HCT116 (cell line): ENCODE data around the gene RNF111. TPM values are rescaled to one million over a fixed set of nuclear protein-coding genes. Genes with fewer than 3 reads are reported as not detected.

Experiments used
- ATAC-seq: fragments of 200-7000 bp; cut with Tn5 transposase; 2 replicates; pipeline ENCODE4 v1.9.1; 2020; ENCODE audit warnings: mild to moderate bottlenecking, moderate library complexity
- BruUV-seq: library from RNA; stranded (reverse); fragments of 400-500 nt; replicated peaks from 2 replicates; lab custom pipeline; 2021; lab: Mats Ljungman, UMichigan
- CTCF ChIA-PET: fragments of 300-600 bp; sonication (Branson Sonifier 250); formaldehyde crosslinking; loops from one replicate; lab custom pipeline; 2021; ENCODE audit warnings: antibody characterized with exemption; lab: Charles Lee
- POLR2A ChIA-PET: fragments of 300-600, 350-600 bp; sonication (Branson Sonifier 250); formaldehyde crosslinking; loops from one replicate; lab custom pipeline; 2021; ENCODE audit warnings: antibody characterized with exemption; lab: Charles Lee
- RAD21 ChIA-PET, 2 experiments: fragments of 300-600 bp; sonication (Branson Sonifier 250); formaldehyde crosslinking; loops; one replicate each; lab custom pipeline; 2023; ENCODE audit warnings: low total read pairs in 2 of 2; ENCODE audit not compliant: uncharacterized antibody in 2 of 2, unreplicated experiment in 2 of 2, low non-redundant PET in 1 of 2; lab: Charles Lee
- DNase-seq: peaks from one replicate; pipeline ENCODE4 v3.0.0-alpha.2; 2010; ENCODE audit warnings: low read depth, low spot score
- H2AFZ ChIP-seq: fragments of 200-600 bp; shearing (Covaris generic), sonication (generic); 2 replicates; pipeline ENCODE4 v1.6.1; 2017; ENCODE audit warnings: low read depth, mixed run types, mixed read lengths, antibody characterized with exemption, low read length; ENCODE audit not compliant: poor library complexity, severe bottlenecking
- H3K27ac ChIP-seq: 2 replicates; pipeline ENCODE4 v1.5.1; 2012; ENCODE audit warnings: low read depth, low read length
- H3K27me3 ChIP-seq: fragments of 200-600 bp; sonication (generic); 2 replicates; pipeline ENCODE4 v1.6.1; 2016; ENCODE audit warnings: mixed run types, low read length, mixed read lengths; ENCODE audit not compliant: insufficient read depth
- H3K36me3 ChIP-seq, 2 experiments: fragments of 200-500 bp in 1 of 2; fragments of 200-600 bp in 1 of 2; sonication (Bioruptor generic) in 1 of 2; sonication (generic) in 1 of 2; 2 replicates each; pipeline versions ENCODE4 v1.5.1 to v1.6.1; 2014 to 2016; ENCODE audit warnings: low read length in 2 of 2, inconsistent platforms in 1 of 2, mixed read lengths in 1 of 2, mixed run types in 1 of 2; ENCODE audit not compliant: insufficient read depth in 2 of 2, control insufficient read depth in 1 of 2
- H3K4me1 ChIP-seq, 2 experiments: fragments of 200-600 bp in 1 of 2; sonication (generic) in 1 of 2; 2 replicates each; pipeline versions ENCODE4 v1.5.1 to v1.6.1; 2012 to 2017; ENCODE audit warnings: low read length in 2 of 2, inconsistent platforms in 1 of 2, mild to moderate bottlenecking in 1 of 2, mixed read lengths in 1 of 2, mixed run types in 1 of 2, moderate library complexity in 1 of 2; ENCODE audit not compliant: insufficient read depth in 2 of 2, control insufficient read depth in 1 of 2
- H3K4me2 ChIP-seq: fragments of 200-600 bp; sonication (generic); 2 replicates; pipeline ENCODE4 v1.6.1; 2017; ENCODE audit warnings: mixed run types, low read length, mixed read lengths
- H3K4me3 ChIP-seq, 2 experiments: fragments of 200-600 bp in 1 of 2; sonication (generic) in 1 of 2; replicated peaks in 1 of 2; 2 replicates each; pipeline ENCODE4 v1.5.1; 2011 to 2016; ENCODE audit warnings: low read length in 2 of 2, control low read depth in 1 of 2, low read depth in 1 of 2, mild to moderate bottlenecking in 1 of 2, mixed read lengths in 1 of 2, mixed run types in 1 of 2
- H3K79me2 ChIP-seq: fragments of 200-600 bp; sonication (generic); 2 replicates; pipeline ENCODE4 v1.6.1; 2017; ENCODE audit warnings: mild to moderate bottlenecking, mixed run types, low read length, moderate library complexity, mixed read lengths; ENCODE audit not compliant: insufficient read depth
- H3K9ac ChIP-seq: fragments of 200-600 bp; sonication (generic); 2 replicates; pipeline ENCODE4 v1.6.1; 2016; ENCODE audit warnings: low read length, mixed read lengths
- H3K9me2 ChIP-seq: fragments of 200-600 bp; sonication (generic), shearing (Covaris generic); 2 replicates; pipeline ENCODE4 v1.6.1; 2017; ENCODE audit warnings: mixed run types, mild to moderate bottlenecking, moderate library complexity; ENCODE audit not compliant: insufficient read depth
- H3K9me3 ChIP-seq, 2 experiments: fragments of 200-500 bp in 1 of 2; fragments of 200-600 bp in 1 of 2; sonication (Bioruptor generic) in 1 of 2; sonication (generic) in 1 of 2; 2 replicates each; pipeline ENCODE4 v1.6.1; 2014 to 2017; ENCODE audit warnings: low read length in 2 of 2, mixed read lengths in 2 of 2, inconsistent platforms in 1 of 2, low read depth in 1 of 2, mild to moderate bottlenecking in 1 of 2, mixed run types in 1 of 2, moderate library complexity in 1 of 2; ENCODE audit not compliant: control insufficient read depth in 1 of 2, insufficient read depth in 1 of 2
- H4K20me1 ChIP-seq: fragments of 200-600 bp; sonication (generic), shearing (Covaris generic); 2 replicates; pipeline ENCODE4 v1.6.1; 2017; ENCODE audit warnings: mixed run types, mild to moderate bottlenecking, moderate library complexity; ENCODE audit not compliant: insufficient read depth
- CBX3 ChIP-seq: IDR thresholded peaks from 2 replicates; pipeline ENCODE4 v1.6.1; 2012; ENCODE audit warnings: low read depth
- CEBPB ChIP-seq: IDR thresholded peaks from 2 replicates; pipeline ENCODE4 v1.6.1; 2012; ENCODE audit warnings: low read depth
- ELF1 ChIP-seq: IDR thresholded peaks from 2 replicates; pipeline ENCODE4 v1.6.1; 2012; ENCODE audit warnings: low read depth, borderline replicate concordance
- EZH2phosphoT487 ChIP-seq: fragments of 200-600 bp; IDR thresholded peaks from 2 replicates; pipeline ENCODE4 v1.6.1; 2018; ENCODE audit warnings: antibody characterized with exemption, borderline replicate concordance
- FOSL1 ChIP-seq: IDR thresholded peaks from 2 replicates; pipeline ENCODE4 v1.6.1; 2012; ENCODE audit warnings: low read depth
- JUND ChIP-seq: IDR thresholded peaks from 2 replicates; pipeline ENCODE4 v1.6.1; 2012
- POLR2A ChIP-seq: IDR thresholded peaks from 2 replicates; pipeline ENCODE4 v1.7.0; 2011; ENCODE audit warnings: borderline replicate concordance; ENCODE audit not compliant: insufficient read depth, insufficient read length; ENCODE audit errors: extremely low read depth
- POLR2AphosphoS5 ChIP-seq: IDR thresholded peaks from 2 replicates; pipeline ENCODE4 v1.6.1; 2011; ENCODE audit warnings: mild to moderate bottlenecking, low read depth, low read length, moderate library complexity
- RAD21 ChIP-seq: IDR thresholded peaks from 2 replicates; pipeline ENCODE4 v1.6.1; 2012; ENCODE audit warnings: low read depth, mild to moderate bottlenecking
- SP1 ChIP-seq: IDR thresholded peaks from 2 replicates; pipeline ENCODE4 v1.6.1; 2012; ENCODE audit warnings: low read depth
- SRF ChIP-seq: IDR thresholded peaks from 2 replicates; pipeline ENCODE4 v1.6.1; 2012; ENCODE audit warnings: low read depth
- TCF7L2 ChIP-seq: IDR thresholded peaks from 2 replicates; pipeline ENCODE4 v1.7.0; 2011; ENCODE audit warnings: borderline replicate concordance, inconsistent platforms; ENCODE audit not compliant: insufficient read depth, insufficient read length; ENCODE audit errors: extremely low read depth
- ZFX ChIP-seq: fragments of 450-650 bp; IDR thresholded peaks from 2 replicates; pipeline ENCODE4 v1.6.1; 2017
- ZNF274 ChIP-seq: fragments of 200-500 bp; sonication (Bioruptor generic); IDR thresholded peaks from 2 replicates; pipeline ENCODE4 v1.6.1; 2014; ENCODE audit warnings: mild to moderate bottlenecking, low read depth, low read length, inconsistent platforms
- intact Hi-C: fragments of 100-400 bp; cut with micrococcal nuclease; formaldehyde crosslinking; loops from 2 replicates; pipeline ENCODE4 v1.10.0; 2022
- total RNA-seq: library from RNA; stranded (reverse); gene quantifications from one replicate; pipeline ENCODE4 v1.2.1, GENCODE V29; 2021; ENCODE audit not compliant: unreplicated experiment
- TF ChIP-seq, protein P1 (sequence below): IDR thresholded peaks from 2 replicates; pipeline ENCODE4 v1.6.1; 2012; ENCODE audit warnings: low read depth

Gene RNF111
- total RNA-seq, 1 experiment from 2014 or later: 31.5 TPM

DNA sequence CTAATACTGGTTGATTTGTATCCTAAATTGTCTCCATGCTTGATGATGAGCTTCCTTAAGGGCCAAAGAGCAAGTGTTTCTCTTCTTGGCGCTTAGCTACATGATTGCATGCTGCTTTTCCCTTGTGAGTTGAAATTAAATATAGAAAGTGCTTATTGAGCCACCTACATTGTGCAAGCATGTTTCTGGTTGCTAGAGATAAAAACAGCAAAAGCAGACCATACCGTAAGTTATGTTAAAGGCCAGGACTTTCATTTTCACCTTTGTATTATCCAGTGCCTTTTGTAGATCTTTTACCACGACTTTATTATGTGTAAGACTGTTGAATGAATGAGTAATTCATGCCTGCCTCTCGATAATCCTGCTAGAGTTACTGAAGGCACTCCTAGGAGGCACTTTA lies 75.6 kb downstream of the RNF111 start:
- ChIA-PET CTCF (no interaction called here), RAD21 (no interaction called here), POLR2A (no interaction called here)
- Histone ChIP-seq H3K9ac (no peak overlapping the region), H3K9me2 (no peaks in the 10 kb centered on the region), H3K9me3 (no peaks in the 10 kb centered on the region), H4K20me1 (no peaks in the 10 kb centered on the region), H3K36me3 (peaks cover 14 to 34% of the 10 kb centered on the region in 2 experiments), H2AFZ (no peak overlapping the region), H3K4me2 (no peak overlapping the region), H3K4me3 (no peak overlapping the region), H3K79me2 (no peaks in the 10 kb centered on the region), H3K27ac (no peak overlapping the region), H3K27me3 (no peaks in the 10 kb centered on the region), H3K4me1 (no peaks in the 10 kb centered on the region)
- intact Hi-C loops: no loop called here
- ATAC-seq (no peak), DNase-seq (no peak)
- BruUV-seq: no TSS peak
- TF ChIP-seq ELF1 (no peak), SRF (no peak), RAD21 (no peak), FOSL1 (no peak), SP1 (no peak), JUND (no peak), TCF7L2 (no peak), POLR2AphosphoS5 (no peak), EZH2phosphoT487 (no peak), ZNF274 (no peak), POLR2A (no peak), CEBPB (no peak), ZFX (no peak), CBX3 (no peak)
- TF ChIP-seq, protein P1, sequence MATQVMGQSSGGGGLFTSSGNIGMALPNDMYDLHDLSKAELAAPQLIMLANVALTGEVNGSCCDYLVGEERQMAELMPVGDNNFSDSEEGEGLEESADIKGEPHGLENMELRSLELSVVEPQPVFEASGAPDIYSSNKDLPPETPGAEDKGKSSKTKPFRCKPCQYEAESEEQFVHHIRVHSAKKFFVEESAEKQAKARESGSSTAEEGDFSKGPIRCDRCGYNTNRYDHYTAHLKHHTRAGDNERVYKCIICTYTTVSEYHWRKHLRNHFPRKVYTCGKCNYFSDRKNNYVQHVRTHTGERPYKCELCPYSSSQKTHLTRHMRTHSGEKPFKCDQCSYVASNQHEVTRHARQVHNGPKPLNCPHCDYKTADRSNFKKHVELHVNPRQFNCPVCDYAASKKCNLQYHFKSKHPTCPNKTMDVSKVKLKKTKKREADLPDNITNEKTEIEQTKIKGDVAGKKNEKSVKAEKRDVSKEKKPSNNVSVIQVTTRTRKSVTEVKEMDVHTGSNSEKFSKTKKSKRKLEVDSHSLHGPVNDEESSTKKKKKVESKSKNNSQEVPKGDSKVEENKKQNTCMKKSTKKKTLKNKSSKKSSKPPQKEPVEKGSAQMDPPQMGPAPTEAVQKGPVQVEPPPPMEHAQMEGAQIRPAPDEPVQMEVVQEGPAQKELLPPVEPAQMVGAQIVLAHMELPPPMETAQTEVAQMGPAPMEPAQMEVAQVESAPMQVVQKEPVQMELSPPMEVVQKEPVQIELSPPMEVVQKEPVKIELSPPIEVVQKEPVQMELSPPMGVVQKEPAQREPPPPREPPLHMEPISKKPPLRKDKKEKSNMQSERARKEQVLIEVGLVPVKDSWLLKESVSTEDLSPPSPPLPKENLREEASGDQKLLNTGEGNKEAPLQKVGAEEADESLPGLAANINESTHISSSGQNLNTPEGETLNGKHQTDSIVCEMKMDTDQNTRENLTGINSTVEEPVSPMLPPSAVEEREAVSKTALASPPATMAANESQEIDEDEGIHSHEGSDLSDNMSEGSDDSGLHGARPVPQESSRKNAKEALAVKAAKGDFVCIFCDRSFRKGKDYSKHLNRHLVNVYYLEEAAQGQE: no peak
